ENCODE results near the gene EXOC4. TPM values are rescaled to one million over a fixed set of nuclear protein-coding genes. Genes with fewer than 3 reads are reported as not detected.

The EXOC4 gene
- total RNA-seq, 1 experiment from 2014 or later, result 75.8 TPM

DNA sequence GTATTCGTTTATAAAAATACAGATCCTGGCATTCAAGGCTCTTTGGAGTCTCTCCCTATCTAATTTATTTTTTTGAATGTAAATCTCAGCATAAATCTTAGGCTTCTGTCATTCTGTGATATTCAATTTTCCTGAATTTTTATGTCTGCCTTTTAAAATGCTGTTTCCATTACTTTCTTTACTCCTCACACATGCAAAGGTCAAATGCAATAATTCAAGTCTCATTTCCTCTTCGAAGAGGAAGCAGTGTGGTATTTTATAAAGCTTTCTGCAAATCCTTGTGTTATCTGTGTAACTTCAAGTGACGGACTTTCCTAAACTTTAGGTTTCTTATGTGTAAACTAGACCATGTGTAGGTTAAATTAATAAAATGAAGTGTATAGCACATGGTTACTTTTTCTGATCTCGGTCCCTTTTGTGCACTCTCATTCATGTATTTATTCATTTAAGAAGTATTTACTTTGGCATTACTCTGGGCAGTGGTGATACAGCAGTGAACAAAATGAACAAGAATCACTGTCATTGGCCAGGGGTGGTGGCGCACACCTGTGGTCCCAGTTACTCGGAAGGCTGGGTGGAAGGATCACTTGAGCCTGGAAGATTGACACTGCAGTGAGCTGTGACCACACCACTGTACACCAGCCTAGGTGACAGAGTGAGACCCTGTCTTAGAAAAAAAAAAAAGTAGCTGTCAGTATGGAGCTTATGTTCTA lies 332.2 kb downstream of the EXOC4 start:
- Mint-ChIP-seq H3K9me3 (peaks cover 0 to 4% of the 10 kb centered on the region in 2 experiments; a peak in 1 of 5 replicates), H3K36me3 (ENCODE audit: insufficient read depth in 1 of 3, low read depth in 3 of 3) (0 out of 7 replicates have a peak, but pooled peaks cover 0 to 3% (median 0%) of the 10 kb centered on the region in 3 experiments), H3K27me3 (ENCODE audit: low read depth) (no peaks in the 10 kb centered on the region), H3K4me1 (peaks cover 21% of the 10 kb centered on the region in 2 experiments), H3K27ac (no peak overlapping the region; a peak in 1 of 7 replicates), H3K4me3 (no peak overlapping the region)
- Histone ChIP-seq H4K5ac (ENCODE audit: insufficient read length, low read depth, low read length) (no peak overlapping the region), H3K79me2 (ENCODE audit: insufficient read depth, low read length) (no peaks in the 10 kb centered on the region), H2BK12ac (ENCODE audit: insufficient read length, low read depth, low read length) (no peak overlapping the region), H2BK15ac (ENCODE audit: low read depth, low read length) (no peak overlapping the region), H3K79me1 (ENCODE audit: insufficient read depth, low read depth, low read length, poor library complexity, severe bottlenecking) (no peaks in the 10 kb centered on the region), H3K23ac (ENCODE audit: insufficient read length, low read depth, low read length) (no peak overlapping the region), H2BK5ac (ENCODE audit: insufficient read length, low read length) (no peak overlapping the region), H3K27ac (ENCODE audit: insufficient read length, low read depth, low read length) (no peak overlapping the region), H2AFZ (ENCODE audit: low read length) (no peak overlapping the region), H4K91ac (ENCODE audit: insufficient read length, low read depth, low read length) (no peak overlapping the region), H2BK120ac (ENCODE audit: low read depth, low read length, poor library complexity, severe bottlenecking) (no peak overlapping the region), H3K27me3 (ENCODE audit: insufficient read depth, low read length) (no peaks in the 10 kb centered on the region), H2AK5ac (ENCODE audit: insufficient read length, low read length) (no peak overlapping the region), H2BK20ac (ENCODE audit: low read depth, low read length, poor library complexity, severe bottlenecking) (no peak overlapping the region), H3K4ac (ENCODE audit: low read depth, low read length) (no peak overlapping the region), H4K20me1 (ENCODE audit: control insufficient read depth, insufficient read depth, insufficient read length) (no peaks in the 10 kb centered on the region), H3K23me2 (ENCODE audit: insufficient read length, low read depth, low read length, poor library complexity, severe bottlenecking) (no peaks in the 10 kb centered on the region), H4K8ac (replicated peaks; ENCODE audit: insufficient read length, low read depth, low read length) (no peak overlapping the region), H3T11ph (ENCODE audit: low read length) (no peak overlapping the region), H3K18ac (ENCODE audit: insufficient read length, low read depth, low read length) (no peak overlapping the region), H3K9ac (ENCODE audit: extremely low read depth, insufficient read length, low read length) (no peak overlapping the region), H3K4me2 (ENCODE audit: insufficient read depth, insufficient read length, low read length) (no peak overlapping the region), H3K56ac (ENCODE audit: insufficient read length, low read depth, low read length) (no peak overlapping the region), H3K9me3 (ENCODE audit: control insufficient read depth, low read depth, low read length) (no peaks in the 10 kb centered on the region), H3K4me1 (ENCODE audit: insufficient read depth, low read length) (peaks cover 4% of the 10 kb centered on the region; the same call in 1 of the 2 replicates), H3K14ac (ENCODE audit: insufficient read depth, low read length) (no peak overlapping the region)
- WGBS (ENCODE audit: extremely low coverage, insufficient read length, low lambda C conversion rate), result no CpG with 5 or more reads among the region's 6 CpGs
- TF ChIP-seq, protein P1, sequence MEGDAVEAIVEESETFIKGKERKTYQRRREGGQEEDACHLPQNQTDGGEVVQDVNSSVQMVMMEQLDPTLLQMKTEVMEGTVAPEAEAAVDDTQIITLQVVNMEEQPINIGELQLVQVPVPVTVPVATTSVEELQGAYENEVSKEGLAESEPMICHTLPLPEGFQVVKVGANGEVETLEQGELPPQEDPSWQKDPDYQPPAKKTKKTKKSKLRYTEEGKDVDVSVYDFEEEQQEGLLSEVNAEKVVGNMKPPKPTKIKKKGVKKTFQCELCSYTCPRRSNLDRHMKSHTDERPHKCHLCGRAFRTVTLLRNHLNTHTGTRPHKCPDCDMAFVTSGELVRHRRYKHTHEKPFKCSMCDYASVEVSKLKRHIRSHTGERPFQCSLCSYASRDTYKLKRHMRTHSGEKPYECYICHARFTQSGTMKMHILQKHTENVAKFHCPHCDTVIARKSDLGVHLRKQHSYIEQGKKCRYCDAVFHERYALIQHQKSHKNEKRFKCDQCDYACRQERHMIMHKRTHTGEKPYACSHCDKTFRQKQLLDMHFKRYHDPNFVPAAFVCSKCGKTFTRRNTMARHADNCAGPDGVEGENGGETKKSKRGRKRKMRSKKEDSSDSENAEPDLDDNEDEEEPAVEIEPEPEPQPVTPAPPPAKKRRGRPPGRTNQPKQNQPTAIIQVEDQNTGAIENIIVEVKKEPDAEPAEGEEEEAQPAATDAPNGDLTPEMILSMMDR (conservative IDR thresholded peaks at IDR 0.05), result no peak
- DNase-seq, result no peak
